VCaP (cell line): ENCODE measurements around the gene KRT79.

ENCODE experiments used
- H3K27ac ChIP-seq: fragments of 450-650 bp; 2 replicates; pipeline ENCODE4 v1.5.1; 2017
- TF ChIP-seq, protein P1 (sequence below): fragments of 450-650 bp; conservative IDR thresholded peaks from 2 replicates; pipeline ENCODE4 v1.5.1; 2017; ENCODE audit warnings: mild to moderate bottlenecking, moderate library complexity

The KRT79 gene

DNA sequence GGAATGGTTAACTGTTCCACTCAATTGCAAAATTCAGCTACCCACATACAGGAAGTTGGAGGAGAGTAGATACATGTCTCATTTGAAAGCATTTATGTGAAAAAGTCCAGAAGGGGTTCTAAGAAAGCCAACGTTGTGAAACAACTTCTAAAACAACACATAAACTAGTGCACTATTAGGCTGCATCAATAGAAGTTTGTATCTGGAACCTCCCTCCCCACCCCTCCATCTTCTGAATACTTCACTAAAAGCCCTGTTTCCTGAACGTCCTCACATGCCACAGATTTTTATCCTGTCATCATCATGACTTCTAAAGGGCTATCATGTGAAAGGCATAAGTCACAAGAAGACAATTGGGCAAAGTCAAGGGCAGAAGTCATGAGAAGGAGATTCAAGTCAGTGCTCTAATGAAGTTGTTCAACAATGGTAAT is 5.5 kb downstream of the KRT79 start:
- H3K27ac ChIP-seq: no peak overlapping the region
- TF ChIP-seq, protein P1, sequence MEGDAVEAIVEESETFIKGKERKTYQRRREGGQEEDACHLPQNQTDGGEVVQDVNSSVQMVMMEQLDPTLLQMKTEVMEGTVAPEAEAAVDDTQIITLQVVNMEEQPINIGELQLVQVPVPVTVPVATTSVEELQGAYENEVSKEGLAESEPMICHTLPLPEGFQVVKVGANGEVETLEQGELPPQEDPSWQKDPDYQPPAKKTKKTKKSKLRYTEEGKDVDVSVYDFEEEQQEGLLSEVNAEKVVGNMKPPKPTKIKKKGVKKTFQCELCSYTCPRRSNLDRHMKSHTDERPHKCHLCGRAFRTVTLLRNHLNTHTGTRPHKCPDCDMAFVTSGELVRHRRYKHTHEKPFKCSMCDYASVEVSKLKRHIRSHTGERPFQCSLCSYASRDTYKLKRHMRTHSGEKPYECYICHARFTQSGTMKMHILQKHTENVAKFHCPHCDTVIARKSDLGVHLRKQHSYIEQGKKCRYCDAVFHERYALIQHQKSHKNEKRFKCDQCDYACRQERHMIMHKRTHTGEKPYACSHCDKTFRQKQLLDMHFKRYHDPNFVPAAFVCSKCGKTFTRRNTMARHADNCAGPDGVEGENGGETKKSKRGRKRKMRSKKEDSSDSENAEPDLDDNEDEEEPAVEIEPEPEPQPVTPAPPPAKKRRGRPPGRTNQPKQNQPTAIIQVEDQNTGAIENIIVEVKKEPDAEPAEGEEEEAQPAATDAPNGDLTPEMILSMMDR: no peak

DNA sequence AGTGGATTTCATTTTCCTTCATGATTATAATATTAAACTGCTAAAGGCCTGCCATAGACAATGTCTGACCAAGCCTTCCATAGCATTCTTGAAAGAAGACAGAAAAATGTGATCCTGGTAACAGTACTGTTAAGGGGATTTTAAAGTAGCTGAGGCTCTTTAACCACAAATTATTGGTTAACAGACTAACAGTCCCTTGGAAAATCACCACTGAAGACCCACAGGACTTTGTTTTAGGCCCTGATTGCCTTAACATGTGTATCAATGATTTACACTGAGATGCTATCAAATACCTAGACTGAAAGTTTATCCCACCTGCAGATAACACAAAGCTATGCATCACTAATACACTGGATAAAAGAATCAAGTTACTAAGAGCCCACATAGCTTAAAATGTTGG is 6.0 kb downstream of the KRT79 start:
- H3K27ac ChIP-seq: no peak overlapping the region

DNA sequence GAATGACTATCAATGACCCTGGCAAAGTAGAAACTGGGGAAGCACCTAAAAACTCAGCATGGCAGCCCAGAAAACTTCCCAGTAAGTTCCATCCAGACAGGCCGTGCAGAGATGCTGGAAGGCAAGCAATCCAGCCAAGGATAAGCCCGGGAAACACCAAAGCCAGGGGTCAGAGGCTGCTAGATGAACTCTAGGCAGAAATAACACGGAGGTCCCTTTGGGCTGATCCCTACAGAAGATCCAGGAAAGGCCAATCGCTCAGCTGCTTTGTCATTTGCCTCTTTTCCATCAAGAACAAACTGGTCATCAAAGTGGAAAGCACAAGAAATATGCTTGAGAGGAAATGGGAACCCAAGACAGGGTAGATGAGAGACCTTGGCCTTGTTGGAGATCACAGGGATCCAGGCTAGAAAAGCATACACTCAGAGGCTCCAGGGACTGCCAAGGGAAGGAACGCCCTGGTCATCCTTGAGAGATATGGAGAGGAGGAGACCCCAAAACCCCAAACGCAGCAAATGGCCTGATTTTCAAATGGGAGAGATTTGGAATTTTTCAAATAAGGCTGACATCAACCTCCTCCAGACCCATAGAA is 6.5 kb downstream of the KRT79 start:
- TF ChIP-seq, protein P1: no peak
- no peak overlapping the region for H3K27ac ChIP-seq

More for the DNA sequence above, 6.0 kb downstream of the KRT79 start:
- TF ChIP-seq, protein P1: no peak

DNA sequence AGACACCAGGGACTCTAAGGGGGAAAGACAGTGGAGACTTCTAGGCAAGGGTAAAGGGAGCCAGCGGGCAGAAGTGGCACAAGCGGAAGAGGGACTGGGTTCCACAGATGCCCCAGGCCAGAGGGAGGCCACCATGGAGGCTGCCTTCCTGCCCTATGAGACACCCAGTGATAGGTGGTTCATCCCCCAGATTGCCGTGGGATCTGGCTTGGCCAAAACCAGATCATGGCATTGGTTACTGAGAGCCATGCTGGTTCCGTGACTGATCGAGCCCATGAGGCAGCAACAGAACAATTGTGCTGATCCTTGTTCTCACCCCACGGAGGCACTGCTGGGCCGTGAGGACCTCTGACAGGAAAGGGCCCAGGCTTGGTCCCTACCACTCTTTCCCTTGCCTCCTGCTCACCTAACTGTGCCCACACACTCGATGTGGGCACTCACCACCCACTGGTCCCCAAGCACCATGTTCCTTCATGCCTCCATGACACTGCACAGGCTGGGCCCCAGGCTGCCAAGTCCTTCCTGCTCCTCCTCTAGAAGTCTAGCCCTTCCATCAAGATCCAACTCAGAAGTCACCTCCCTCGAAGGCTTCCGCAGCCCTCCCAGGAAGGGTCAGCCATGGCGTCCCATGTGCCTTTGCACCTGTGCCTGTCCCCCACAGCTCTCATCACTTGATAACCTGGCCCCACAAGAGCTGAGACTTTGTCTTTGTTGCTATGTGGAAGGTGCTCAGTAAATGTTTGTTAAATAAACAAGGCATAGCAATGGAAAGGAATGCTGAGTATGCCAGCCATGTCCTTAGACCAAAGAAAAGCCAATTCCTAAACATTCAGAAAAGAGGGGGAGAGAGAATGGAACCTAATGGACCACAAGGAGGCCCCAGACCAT is 7.3 kb downstream of the KRT79 start:
- no peak overlapping the region for H3K27ac ChIP-seq
- TF ChIP-seq, protein P1: no peak

DNA sequence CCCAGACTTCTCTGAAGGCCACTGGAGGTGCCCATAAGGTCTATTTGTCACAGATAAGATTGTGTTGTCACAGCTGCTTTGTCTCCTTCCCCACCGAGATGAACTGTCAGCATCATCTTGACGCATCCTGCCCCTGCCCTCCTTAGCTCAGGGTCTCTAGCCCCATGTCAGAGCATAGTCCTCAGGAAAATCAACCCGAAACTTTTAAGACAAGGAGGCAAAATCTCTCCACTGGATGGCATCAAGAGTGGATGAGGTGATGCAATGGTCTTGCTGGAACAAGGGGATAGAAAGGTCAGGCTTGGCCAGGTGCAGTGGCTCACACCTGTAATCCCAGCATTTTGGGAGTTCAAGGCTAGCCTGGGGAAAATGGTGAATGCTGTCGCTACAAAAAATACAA is 8.2 kb downstream of the KRT79 start:
- no peak overlapping the region for H3K27ac ChIP-seq
- TF ChIP-seq, protein P1: no peak

DNA sequence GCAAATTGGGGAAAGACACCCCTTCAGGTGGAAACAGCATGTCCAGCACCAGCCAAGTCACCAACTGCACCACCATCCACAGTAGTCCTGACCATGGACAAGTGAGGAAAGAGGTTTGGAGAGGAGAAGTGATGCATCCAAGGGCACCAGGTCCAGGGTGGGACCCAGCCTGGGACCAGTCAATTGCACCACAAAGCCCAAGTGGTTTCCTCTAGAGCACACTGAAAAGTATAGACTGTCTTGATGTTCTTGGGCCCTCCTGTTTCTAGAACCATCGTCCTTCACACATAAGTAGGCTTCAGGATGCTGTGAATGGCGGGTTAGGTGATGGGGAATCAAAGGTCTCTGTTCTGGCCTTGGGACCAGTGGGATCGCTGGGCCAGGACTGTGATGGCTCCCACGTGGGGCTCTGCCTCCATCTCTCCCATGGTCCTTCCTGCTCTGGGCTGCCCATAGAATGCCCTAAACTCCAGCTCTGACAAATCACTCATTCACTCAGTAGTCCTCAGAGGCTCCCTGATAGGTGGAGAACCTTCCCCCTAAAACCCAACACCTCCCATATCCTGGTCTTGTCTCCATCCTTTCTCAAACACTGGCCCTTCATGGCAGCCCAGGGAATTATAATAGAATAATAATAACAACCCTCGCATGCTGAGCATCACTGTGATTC is 9.2 kb downstream of the KRT79 start:
- no peak overlapping the region for H3K27ac ChIP-seq

More for the DNA sequence above, 9.2 kb downstream of the KRT79 start:
- TF ChIP-seq, protein P1: no peak
